ENCODE measurements around the gene SH3RF3. TPM values are rescaled to one million over a fixed set of nuclear protein-coding genes. Genes with fewer than 3 reads are reported as not detected.

SH3RF3 gene
- total RNA-seq, 4 donors from 2014 or later: 2.2 to 6.1 (median 4.2) TPM

DNA sequence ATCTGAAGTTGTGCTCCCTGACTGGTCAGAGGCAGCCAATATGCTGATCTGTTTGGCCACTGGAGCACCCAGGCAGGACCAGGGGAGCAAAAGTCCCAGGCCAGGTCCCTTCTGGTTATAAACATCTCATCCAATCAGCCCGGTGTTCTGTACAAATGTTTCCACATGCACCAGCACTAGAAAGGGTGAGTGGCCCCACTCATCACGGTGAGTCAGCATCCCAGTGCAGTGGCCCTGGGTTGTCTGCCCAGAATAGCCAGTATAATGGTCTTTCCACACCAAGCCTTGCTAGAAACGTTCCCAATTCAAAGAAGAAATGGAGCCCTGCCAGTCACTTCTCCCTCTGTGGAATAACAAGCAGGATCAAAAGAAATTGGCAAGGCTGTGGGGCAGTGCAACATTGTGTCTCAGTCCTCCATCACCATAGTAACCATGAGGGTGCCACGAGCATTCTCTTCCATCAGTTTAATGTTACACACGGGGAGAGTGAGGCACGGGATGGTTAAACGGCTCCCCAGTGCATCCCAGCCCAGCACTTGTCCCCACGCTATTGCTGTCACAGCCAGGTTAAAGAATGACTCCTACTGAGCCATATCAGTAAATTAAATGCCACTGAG lies 309.9 kb downstream of the SH3RF3 start:
- Histone ChIP-seq H3K4me3 (no peak overlapping the region), H3K9me3 (peaks cover 6% of the 10 kb centered on the region), H3K27me3 (no peaks in the 10 kb centered on the region), H3K4me1 (peaks cover 21% of the 10 kb centered on the region), H3K27ac (no peak overlapping the region), H3K36me3 (no peaks in the 10 kb centered on the region)
- no peak for DNase-seq (ENCODE audit: low spot score in 2 of 2)
- TF ChIP-seq, protein P1, sequence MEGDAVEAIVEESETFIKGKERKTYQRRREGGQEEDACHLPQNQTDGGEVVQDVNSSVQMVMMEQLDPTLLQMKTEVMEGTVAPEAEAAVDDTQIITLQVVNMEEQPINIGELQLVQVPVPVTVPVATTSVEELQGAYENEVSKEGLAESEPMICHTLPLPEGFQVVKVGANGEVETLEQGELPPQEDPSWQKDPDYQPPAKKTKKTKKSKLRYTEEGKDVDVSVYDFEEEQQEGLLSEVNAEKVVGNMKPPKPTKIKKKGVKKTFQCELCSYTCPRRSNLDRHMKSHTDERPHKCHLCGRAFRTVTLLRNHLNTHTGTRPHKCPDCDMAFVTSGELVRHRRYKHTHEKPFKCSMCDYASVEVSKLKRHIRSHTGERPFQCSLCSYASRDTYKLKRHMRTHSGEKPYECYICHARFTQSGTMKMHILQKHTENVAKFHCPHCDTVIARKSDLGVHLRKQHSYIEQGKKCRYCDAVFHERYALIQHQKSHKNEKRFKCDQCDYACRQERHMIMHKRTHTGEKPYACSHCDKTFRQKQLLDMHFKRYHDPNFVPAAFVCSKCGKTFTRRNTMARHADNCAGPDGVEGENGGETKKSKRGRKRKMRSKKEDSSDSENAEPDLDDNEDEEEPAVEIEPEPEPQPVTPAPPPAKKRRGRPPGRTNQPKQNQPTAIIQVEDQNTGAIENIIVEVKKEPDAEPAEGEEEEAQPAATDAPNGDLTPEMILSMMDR (IDR thresholded peaks at IDR 0.05): no peak
- no peak for TF ChIP-seq POLR2A (IDR thresholded peaks at IDR 0.05)
- TF ChIP-seq EP300 (IDR thresholded peaks at IDR 0.05): no peak
- no peak for TF ChIP-seq POLR2AphosphoS5 (IDR thresholded peaks at IDR 0.05)
- WGBS: 79% methylated on average over 8 of the region's 8 CpGs

DNA sequence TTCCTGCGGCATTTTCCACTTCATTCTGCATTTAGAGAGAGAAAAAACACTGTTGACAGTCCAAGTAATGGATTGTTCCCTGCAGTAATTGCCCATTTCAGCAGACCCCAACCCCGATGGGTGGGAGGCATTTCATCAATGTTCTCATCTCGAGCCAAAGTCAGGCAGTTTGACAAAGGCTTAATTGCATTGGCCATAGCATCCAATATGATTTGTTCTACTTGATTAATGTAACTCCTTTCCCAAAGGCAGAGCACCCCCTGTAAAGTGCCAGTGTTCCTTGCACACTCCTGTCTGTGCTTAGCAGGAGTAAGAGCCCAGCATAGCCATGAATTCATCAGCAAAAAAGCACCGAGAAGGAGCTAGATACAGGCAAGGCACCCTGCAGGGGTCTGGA lies 310.4 kb downstream of the SH3RF3 start:
- TF ChIP-seq, protein P1 (IDR thresholded peaks at IDR 0.05): no peak
- TF ChIP-seq POLR2AphosphoS5 (IDR thresholded peaks at IDR 0.05) (no peak), POLR2A (IDR thresholded peaks at IDR 0.05) (no peak), EP300 (IDR thresholded peaks at IDR 0.05) (no peak)
- H3K9me3 ChIP-seq: peaks cover 6% of the 10 kb centered on the region
- 93% methylated on average over 4 of the region's 4 CpGs for WGBS
- H3K36me3 ChIP-seq: no peaks in the 10 kb centered on the region
- H3K27me3 ChIP-seq: no peaks in the 10 kb centered on the region
- H3K27ac ChIP-seq: no peak overlapping the region
- peaks cover 21% of the 10 kb centered on the region for H3K4me1 ChIP-seq
- peak in 1 of 2 donors; percentile 11 for DNase-seq (ENCODE audit: low spot score in 2 of 2)
- no peak overlapping the region for H3K4me3 ChIP-seq

DNA sequence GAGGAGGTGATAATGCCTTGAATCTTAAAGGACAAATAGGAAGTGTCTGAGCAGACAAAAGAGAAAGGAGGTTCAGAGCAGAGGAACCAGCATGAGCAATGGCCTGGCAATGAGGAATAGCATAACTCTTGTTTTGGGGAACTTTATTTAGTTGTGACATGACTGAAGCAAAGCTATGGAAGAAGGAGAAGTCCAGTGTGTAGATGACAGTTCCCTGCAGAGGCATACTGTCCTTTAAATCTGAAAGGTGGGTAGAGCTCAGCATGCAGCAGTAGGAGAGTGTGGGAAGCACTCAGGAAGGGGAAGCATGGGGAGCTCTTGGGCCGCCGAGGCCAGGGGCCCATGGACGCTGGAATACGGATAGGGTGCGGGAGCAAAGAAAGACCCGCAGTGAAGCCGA lies 311.0 kb downstream of the SH3RF3 start:
- Histone ChIP-seq H3K9me3 (peaks cover 6% of the 10 kb centered on the region), H3K27me3 (no peaks in the 10 kb centered on the region), H3K36me3 (no peaks in the 10 kb centered on the region), H3K4me1 (peaks cover 21% of the 10 kb centered on the region), H3K27ac (no peak overlapping the region), H3K4me3 (no peak overlapping the region)
- WGBS: 97% methylated on average over 7 of the region's 7 CpGs
- TF ChIP-seq EP300 (IDR thresholded peaks at IDR 0.05) (no peak), POLR2AphosphoS5 (IDR thresholded peaks at IDR 0.05) (no peak), POLR2A (IDR thresholded peaks at IDR 0.05) (no peak)
- TF ChIP-seq, protein P1 (IDR thresholded peaks at IDR 0.05): no peak
- peak in 1 of 2 donors; percentile 35 for DNase-seq (ENCODE audit: low spot score in 2 of 2)

DNA sequence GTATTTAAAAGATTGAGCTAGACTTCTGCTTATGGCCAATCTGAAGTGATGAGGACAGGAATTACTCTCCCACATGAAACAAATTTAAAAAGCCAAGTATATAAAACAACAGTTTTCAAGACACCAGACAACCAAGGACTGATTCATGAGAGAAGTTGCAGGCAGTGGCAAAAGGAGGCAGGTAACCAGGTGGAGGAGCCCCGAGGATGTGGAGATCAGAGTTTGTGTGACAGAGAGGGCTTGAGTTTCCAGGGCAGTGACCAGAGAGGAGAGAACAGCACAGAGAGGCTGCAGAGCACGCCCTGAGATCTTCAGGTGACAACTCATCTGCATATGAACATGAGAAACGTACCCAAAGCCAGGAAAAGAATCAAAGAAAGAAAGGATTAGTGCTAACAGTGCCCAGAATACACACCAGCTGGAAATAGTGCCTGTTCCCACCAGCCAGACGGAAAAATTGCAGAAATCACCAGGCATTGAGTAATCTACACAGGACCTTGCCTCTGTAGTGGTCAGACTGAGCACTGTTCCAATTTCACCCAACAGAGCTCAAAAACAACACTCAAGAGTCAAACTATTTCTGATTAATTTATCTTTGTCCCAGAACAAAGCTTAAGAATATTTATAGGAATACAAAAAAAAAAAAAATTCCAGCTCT lies 311.6 kb downstream of the SH3RF3 start:
- H3K4me3 ChIP-seq: no peak overlapping the region
- WGBS: 87% methylated on average over 4 of the region's 4 CpGs
- no peaks in the 10 kb centered on the region for H3K27me3 ChIP-seq
- H3K27ac ChIP-seq: no peak overlapping the region
- peak in 1 of 2 donors; percentile 40 for DNase-seq (ENCODE audit: low spot score in 2 of 2)
- H3K9me3 ChIP-seq: peaks cover 10% of the 10 kb centered on the region
- no peaks in the 10 kb centered on the region for H3K36me3 ChIP-seq
- no peak for TF ChIP-seq POLR2AphosphoS5 (IDR thresholded peaks at IDR 0.05)
- TF ChIP-seq EP300 (IDR thresholded peaks at IDR 0.05): no peak
- TF ChIP-seq, protein P1 (IDR thresholded peaks at IDR 0.05): no peak
- no peak for TF ChIP-seq POLR2A (IDR thresholded peaks at IDR 0.05)
- peaks cover 14% of the 10 kb centered on the region for H3K4me1 ChIP-seq

DNA sequence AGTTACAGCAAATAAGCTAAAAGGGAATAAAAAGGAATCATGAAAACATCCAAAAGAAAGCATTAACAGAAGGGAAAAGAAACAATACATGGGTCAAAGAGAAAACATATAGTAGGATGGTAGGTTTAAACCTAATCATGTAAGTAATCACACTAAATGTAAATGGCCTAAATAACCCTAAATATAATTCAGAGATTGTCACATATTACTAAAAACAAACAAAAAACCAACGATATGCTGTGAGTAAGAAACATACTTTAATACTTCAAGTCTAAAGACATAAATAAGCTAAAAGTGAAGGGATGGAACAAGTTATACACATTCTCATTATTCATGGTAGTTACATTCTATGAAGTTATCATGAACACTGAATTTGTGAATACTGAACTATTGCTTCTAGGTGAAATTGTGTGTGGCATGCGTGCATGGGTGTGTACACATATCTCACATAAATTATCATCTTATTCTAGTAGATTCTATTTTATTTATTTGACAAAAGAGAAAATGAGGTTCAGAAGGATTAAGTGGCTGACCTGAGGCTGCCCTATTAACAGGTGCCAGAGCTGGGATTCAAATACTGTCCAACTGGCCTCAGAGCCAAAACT lies 313.8 kb downstream of the SH3RF3 start:
- H3K9me3 ChIP-seq: peaks cover 10% of the 10 kb centered on the region
- no peak for TF ChIP-seq POLR2A (IDR thresholded peaks at IDR 0.05)
- TF ChIP-seq EP300 (IDR thresholded peaks at IDR 0.05): no peak
- TF ChIP-seq POLR2AphosphoS5 (IDR thresholded peaks at IDR 0.05): no peak
- TF ChIP-seq, protein P1 (IDR thresholded peaks at IDR 0.05): no peak
- no peak overlapping the region for H3K4me3 ChIP-seq
- no peaks in the 10 kb centered on the region for H3K27me3 ChIP-seq
- no peak for DNase-seq (ENCODE audit: low spot score in 2 of 2)
- no peak overlapping the region for H3K27ac ChIP-seq
- H3K36me3 ChIP-seq: no peaks in the 10 kb centered on the region
- peaks cover 5% of the 10 kb centered on the region for H3K4me1 ChIP-seq
- WGBS: 93% methylated on average over 2 of the region's 2 CpGs
